Fibroblast of the aortic adventitia (primary cell): ENCODE data around the gene STAT6. TPM values are rescaled to one million over a fixed set of nuclear protein-coding genes. Genes with fewer than 3 reads are reported as not detected.

ENCODE experiments used
- DNase-seq: peaks from one replicate; pipeline ENCODE4 v3.0.0-alpha.2; 2010; ENCODE audit warnings: low read depth
- H3K4me3 ChIP-seq: 2 replicates; pipeline ENCODE4 v1.5.1; 2011; ENCODE audit warnings: low read depth, mild to moderate bottlenecking, control low read depth, low read length, moderate library complexity
- total RNA-seq: library from RNA; depleted of rRNA; stranded (reverse); fragments of >200 nt; gene quantifications from 2 replicates; pipeline ENCODE4 v1.2.3, GENCODE V29; 2012; ENCODE audit warnings: low replicate concordance
- TF ChIP-seq, protein P1 (sequence below): IDR thresholded peaks from 2 replicates; pipeline ENCODE4 v1.5.1; 2011; ENCODE audit warnings: mild to moderate bottlenecking, low read length, control low read depth, inconsistent platforms; ENCODE audit not compliant: insufficient read depth

The STAT6 gene
- total RNA-seq, 1 donor, result 102 TPM

DNA sequence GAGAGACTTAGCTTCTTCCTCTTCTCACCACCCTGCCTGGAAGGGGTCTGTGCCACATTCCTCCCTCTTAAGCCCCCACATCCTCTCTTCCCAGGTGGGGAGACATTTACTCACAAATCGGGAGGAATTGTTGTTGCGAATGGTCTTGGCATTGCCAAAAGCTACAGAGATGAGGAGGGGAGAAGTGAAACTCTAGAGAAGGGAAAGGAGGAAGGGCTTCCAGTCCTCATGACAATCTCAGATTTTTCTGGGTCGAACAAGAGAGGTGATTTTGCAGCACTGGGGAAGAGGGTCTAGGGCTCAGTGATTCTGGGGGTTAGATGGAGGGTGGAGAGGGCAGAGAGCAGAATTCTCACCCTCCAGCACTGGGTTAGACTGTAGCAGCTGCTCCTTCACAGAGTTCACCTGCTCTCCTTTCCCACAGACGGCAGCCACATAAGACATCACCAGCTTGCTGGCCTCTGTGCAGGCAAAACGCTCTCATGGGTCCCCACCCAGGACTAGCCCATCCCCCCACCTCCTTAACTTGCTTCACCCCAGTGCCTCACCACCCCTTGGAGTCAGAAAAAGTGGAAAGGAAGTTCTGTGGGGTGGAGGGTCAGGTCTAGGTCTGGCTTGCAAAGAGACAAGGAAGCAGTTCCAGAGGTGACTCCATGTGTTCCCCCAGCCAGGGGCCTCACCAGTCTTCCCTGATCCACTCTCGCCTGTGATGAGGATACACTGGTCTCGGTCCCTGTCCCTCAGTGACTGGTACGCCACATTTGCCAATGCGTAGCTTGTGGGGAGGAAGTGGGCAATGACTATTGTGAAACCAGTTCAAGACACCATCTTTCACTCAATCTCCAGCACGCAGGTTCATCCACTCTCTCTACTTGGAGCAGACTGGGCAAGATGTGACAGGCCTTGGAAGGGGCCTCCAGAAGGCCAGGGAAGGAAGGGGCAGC is 63.9 kb downstream of the STAT6 start:
- TF ChIP-seq, protein P1, sequence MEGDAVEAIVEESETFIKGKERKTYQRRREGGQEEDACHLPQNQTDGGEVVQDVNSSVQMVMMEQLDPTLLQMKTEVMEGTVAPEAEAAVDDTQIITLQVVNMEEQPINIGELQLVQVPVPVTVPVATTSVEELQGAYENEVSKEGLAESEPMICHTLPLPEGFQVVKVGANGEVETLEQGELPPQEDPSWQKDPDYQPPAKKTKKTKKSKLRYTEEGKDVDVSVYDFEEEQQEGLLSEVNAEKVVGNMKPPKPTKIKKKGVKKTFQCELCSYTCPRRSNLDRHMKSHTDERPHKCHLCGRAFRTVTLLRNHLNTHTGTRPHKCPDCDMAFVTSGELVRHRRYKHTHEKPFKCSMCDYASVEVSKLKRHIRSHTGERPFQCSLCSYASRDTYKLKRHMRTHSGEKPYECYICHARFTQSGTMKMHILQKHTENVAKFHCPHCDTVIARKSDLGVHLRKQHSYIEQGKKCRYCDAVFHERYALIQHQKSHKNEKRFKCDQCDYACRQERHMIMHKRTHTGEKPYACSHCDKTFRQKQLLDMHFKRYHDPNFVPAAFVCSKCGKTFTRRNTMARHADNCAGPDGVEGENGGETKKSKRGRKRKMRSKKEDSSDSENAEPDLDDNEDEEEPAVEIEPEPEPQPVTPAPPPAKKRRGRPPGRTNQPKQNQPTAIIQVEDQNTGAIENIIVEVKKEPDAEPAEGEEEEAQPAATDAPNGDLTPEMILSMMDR, result no peak
- no peak overlapping the region for H3K4me3 ChIP-seq
- no peak for DNase-seq

DNA sequence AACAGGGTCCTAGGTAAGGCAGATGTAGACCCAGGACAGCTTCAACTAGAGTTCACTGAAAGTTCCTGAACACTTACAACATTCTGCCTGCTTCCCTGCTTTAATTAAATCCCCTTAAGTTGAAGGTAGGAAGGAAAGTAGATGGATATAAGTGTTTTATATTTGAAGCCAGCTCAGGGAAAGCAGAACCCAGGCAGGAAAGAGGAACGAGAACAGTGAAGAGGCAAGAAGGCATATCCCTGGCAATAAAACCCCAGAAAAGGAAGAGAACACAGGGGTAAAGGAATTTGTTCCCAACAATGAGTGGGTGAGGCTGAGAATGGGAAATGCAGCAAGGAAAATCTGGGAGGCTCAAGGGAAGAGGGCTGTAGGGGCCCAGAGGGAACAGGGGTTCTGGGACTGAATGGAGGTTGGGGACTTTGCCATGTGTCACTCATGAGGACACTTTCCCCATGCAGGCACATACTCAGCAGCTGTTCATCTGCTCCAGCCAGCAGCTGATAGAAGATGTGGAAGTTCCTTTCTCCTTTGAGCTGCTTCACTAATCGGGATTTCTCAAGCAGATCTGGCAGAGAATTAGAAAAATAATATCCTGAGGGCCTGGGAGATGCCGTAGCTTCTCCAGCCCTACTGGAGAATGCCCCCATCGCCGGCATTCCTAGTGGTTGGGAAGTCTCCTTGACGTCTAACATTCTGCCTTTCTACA is 64.9 kb downstream of the STAT6 start:
- DNase-seq, result no peak
- H3K4me3 ChIP-seq, result no peak overlapping the region
- TF ChIP-seq, protein P1, result no peak

Other genes starting within 250 kb of the STAT6 start
- gene SDR9C7, start 177.0 kb downstream of the STAT6 start, total RNA-seq, result not detected in 2 replicates
- gene RDH16, start 153.8 kb downstream of the STAT6 start, total RNA-seq, result 0.09 TPM in 1 of 2 replicates, not detected in the other
- 5.2 and 6.1 TPM in 2 replicates for gene ZBTB39, start 104.8 kb downstream of the STAT6 start, total RNA-seq
- not detected in 2 replicates for gene TAC3, start 94.8 kb downstream of the STAT6 start, total RNA-seq
- gene MYO1A, start 61.2 kb downstream of the STAT6 start, total RNA-seq, result 0.09 and 3.4 TPM in 2 replicates
- 4.7 and 25.0 TPM in 2 replicates for gene NEMP1, start 32.6 kb downstream of the STAT6 start, total RNA-seq
- 41.8 and 54.2 TPM in 2 replicates for gene NAB2, start 22.2 kb downstream of the STAT6 start, total RNA-seq
- gene LRP1, start 17.1 kb upstream of the STAT6 start, total RNA-seq, result 381 and 541 TPM in 2 replicates
- gene LRP1-AS, start 36.3 kb upstream of the STAT6 start, total RNA-seq, result not detected in 2 replicates
- gene NXPH4, start 105.4 kb upstream of the STAT6 start, total RNA-seq, result 1.9 and 2.4 TPM in 2 replicates
- 233 and 303 TPM in 2 replicates for gene SHMT2, start 118.3 kb upstream of the STAT6 start, total RNA-seq
- 0.90 and 3.8 TPM in 2 replicates for gene STAC3, start 139.8 kb upstream of the STAT6 start, total RNA-seq